ENCODE results near the gene SLC18A3.

Gene SLC18A3

GRCh38 chr10:49656845-49657493 lies 46.9 kb downstream of the SLC18A3 start:
- no peak overlapping the region for H2AFZ ChIP-seq
- H3K79me2 ChIP-seq = no peaks in the 10 kb centered on the region
- no peak overlapping the region for H3K27ac ChIP-seq
- H3K4me1 ChIP-seq = no peaks in the 10 kb centered on the region
- TF ChIP-seq CTCF (IDR thresholded peaks at IDR 0.05) = no peak
- H3K36me3 ChIP-seq (ENCODE audit: control insufficient read depth, insufficient read depth, low read length) = no peaks in the 10 kb centered on the region
- H3K27me3 ChIP-seq (ENCODE audit: control insufficient read depth, insufficient read depth, low read length) = no peaks in the 10 kb centered on the region
- H3K4me2 ChIP-seq (ENCODE audit: low read length) = no peak overlapping the region
- H3K9ac ChIP-seq = no peak overlapping the region
- no peaks in the 10 kb centered on the region for H3K9me3 ChIP-seq (ENCODE audit: control insufficient read depth, low read length)
- H3K4me3 ChIP-seq (ENCODE audit: low read depth, low read length) = no peak overlapping the region

GRCh38 chr10:49657606-49658005 lies 47.5 kb downstream of the SLC18A3 start:
- H3K4me2 ChIP-seq (ENCODE audit: low read length) = no peak overlapping the region
- H3K27ac ChIP-seq = no peak overlapping the region
- H3K79me2 ChIP-seq = no peaks in the 10 kb centered on the region
- no peak overlapping the region for H3K9ac ChIP-seq
- H3K27me3 ChIP-seq (ENCODE audit: control insufficient read depth, insufficient read depth, low read length) = no peaks in the 10 kb centered on the region
- H3K4me3 ChIP-seq (ENCODE audit: low read depth, low read length) = no peak overlapping the region
- H3K36me3 ChIP-seq (ENCODE audit: control insufficient read depth, insufficient read depth, low read length) = no peaks in the 10 kb centered on the region
- no peaks in the 10 kb centered on the region for H3K4me1 ChIP-seq
- no peaks in the 10 kb centered on the region for H3K9me3 ChIP-seq (ENCODE audit: control insufficient read depth, low read length)
- no peak for TF ChIP-seq CTCF (IDR thresholded peaks at IDR 0.05)
- no peak overlapping the region for H2AFZ ChIP-seq

GRCh38 chr10:49661140-49661856 lies 51.2 kb downstream of the SLC18A3 start:
- Histone ChIP-seq H3K36me3 (ENCODE audit: control insufficient read depth, insufficient read depth, low read length) (no peaks in the 10 kb centered on the region), H3K27me3 (ENCODE audit: control insufficient read depth, insufficient read depth, low read length) (no peaks in the 10 kb centered on the region), H3K4me1 (no peaks in the 10 kb centered on the region), H3K4me3 (ENCODE audit: low read depth, low read length) (no peak overlapping the region), H3K4me2 (ENCODE audit: low read length) (no peak overlapping the region), H3K79me2 (no peaks in the 10 kb centered on the region), H2AFZ (no peak overlapping the region), H3K9me3 (ENCODE audit: control insufficient read depth, low read length) (no peaks in the 10 kb centered on the region), H3K9ac (no peak overlapping the region), H3K27ac (no peak overlapping the region)
- no peak for TF ChIP-seq CTCF (IDR thresholded peaks at IDR 0.05)
